Measurements from ENCODE around the gene OBSCN. TPM values are rescaled to one million over a fixed set of nuclear protein-coding genes. Genes with fewer than 3 reads are reported as not detected.
"Not testable (repeated sequence)": the region's sequence is repeated elsewhere in the genome, so short reads cannot be mapped to it uniquely, and the experiment has no call there.

OBSCN gene
- total and polyA plus RNA-seq, 5 donors from 2014 or later: 0.13 to 57.1 (median 1.1) TPM

DNA sequence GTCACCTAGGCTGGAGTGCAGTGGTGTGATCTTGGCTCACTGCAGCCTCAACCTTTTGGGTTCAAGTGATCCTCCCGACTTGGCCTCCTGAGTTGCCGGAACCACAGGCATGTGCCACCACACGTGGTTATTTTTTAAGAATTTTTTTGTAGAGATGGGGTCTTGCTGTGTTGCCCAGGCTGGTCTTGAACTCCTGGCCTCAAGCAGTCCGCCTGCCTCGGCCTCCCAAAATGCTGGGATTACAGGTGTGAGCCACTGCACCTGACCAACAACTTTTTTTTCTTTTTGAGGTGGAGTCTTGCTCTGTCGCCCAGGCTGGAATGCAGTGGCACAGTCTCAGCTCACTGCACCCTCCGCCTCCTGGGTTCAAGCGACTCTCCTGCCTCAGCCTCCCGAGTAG lies 13.3 kb downstream of the OBSCN start:
- not testable (repeated sequence) for H3K4me3 Mint-ChIP-seq; DNase-seq; H3K4me3 ChIP-seq (ENCODE audit: low read depth, low read length); H3K27ac ChIP-seq (ENCODE audit: insufficient read depth, low read length, poor library complexity, severe bottlenecking); H3K27me3 Mint-ChIP-seq; H3K9me3 Mint-ChIP-seq; H3K9me3 ChIP-seq (ENCODE audit: control insufficient read depth in 2 of 2, low read length in 2 of 2); H3K4me1 ChIP-seq (ENCODE audit: control insufficient read depth, insufficient read depth, low read length, poor library complexity, severe bottlenecking); H3K27me3 ChIP-seq (ENCODE audit: control insufficient read depth, insufficient read depth, low read length); H3K27ac Mint-ChIP-seq; ATAC-seq (ENCODE audit: low read depth in 2 of 2); H3K4me1 Mint-ChIP-seq
- H3K36me3 Mint-ChIP-seq: peaks cover 47% of the 10 kb centered on the region
- H3K36me3 ChIP-seq (ENCODE audit: control insufficient read depth, insufficient read depth, low read length): peaks cover 19% of the 10 kb centered on the region

DNA sequence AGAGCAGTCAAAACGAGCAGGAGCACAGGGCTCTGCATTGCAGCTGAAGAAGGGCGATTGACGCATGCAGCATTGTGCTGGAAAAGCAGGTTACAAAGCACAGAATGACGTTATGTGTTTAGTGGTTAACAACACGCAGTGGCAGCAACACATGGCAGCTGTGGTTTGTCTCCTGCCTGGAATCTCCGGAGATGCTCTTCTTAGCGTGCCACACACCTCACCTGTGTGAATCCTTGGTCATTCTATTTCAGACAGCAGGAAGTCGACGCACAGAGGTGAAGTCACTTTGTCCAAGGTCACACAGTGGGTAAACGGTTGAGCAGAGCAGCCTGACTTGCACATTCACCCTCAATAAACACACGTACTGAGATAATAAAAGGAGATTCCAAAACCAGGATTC lies 14.7 kb downstream of the OBSCN start:
- ATAC-seq (ENCODE audit: low read depth in 2 of 2): no peak
- Histone ChIP-seq H3K9me3 (ENCODE audit: control insufficient read depth in 2 of 2, low read length in 2 of 2) (no peaks in the 10 kb centered on the region), H3K27me3 (ENCODE audit: control insufficient read depth, insufficient read depth, low read length) (no peaks in the 10 kb centered on the region), H3K4me1 (ENCODE audit: control insufficient read depth, insufficient read depth, low read length, poor library complexity, severe bottlenecking) (no peaks in the 10 kb centered on the region), H3K36me3 (ENCODE audit: control insufficient read depth, insufficient read depth, low read length) (peaks cover 16% of the 10 kb centered on the region), H3K4me3 (ENCODE audit: low read depth, low read length) (no peak overlapping the region), H3K27ac (ENCODE audit: insufficient read depth, low read length, poor library complexity, severe bottlenecking) (no peak overlapping the region)
- Mint-ChIP-seq H3K4me1 (peaks cover 0 to 3% (median under 1%) of the 10 kb centered on the region in 4 donors), H3K27ac (no peak overlapping the region), H3K4me3 (no peak overlapping the region), H3K36me3 (peaks cover 56% of the 10 kb centered on the region), H3K27me3 (no peaks in the 10 kb centered on the region), H3K9me3 (peaks cover 0 to 4% (median 0%) of the 10 kb centered on the region in 7 donors)
- DNase-seq: no peak

DNA sequence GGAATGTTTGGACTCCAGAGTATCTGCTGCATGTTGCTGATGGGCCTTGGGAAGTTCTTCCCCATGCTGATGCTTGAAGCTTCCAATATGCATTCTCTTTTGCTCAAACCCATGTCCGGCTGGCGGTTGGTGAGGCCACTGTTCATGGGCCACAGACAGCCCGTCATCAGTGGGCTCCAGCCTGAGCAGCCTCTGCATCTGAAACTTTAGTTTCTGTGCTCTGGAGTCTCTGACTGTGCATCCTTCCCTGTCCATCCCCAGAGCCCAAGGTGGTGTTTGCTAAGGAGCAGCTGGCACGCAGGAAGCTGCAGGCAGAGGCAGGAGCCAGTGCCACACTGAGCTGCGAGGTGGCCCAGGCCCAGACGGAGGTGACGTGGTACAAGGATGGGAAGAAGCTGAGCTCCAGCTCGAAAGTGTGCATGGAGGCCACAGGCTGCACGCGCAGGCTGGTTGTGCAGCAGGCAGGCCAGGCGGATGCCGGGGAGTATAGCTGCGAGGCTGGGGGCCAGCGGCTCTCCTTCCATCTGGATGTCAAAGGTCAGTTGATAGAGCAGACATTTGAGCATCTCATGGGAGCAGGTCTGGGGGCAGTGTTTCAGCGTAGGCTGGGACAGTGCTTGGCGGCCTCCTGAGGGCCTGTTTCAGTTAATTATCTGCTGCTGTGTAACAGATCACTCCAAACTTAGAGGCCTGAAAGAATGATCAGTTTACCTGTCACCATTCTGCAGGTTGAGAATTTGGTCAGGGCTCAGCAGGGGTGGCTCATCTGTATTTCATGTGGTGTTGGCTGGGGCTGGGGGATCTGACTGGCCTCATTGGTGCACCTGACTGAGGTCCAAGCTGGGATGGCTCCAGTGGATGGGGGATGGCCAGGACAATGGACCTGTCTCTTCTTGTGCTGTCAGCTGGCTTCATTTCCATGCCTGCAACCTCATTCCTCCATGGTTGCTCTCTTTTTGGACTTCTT lies 16.6 kb downstream of the OBSCN start:
- H3K27me3 Mint-ChIP-seq: no peaks in the 10 kb centered on the region
- Histone ChIP-seq H3K27me3 (ENCODE audit: control insufficient read depth, insufficient read depth, low read length) (no peaks in the 10 kb centered on the region), H3K27ac (ENCODE audit: insufficient read depth, low read length, poor library complexity, severe bottlenecking) (no peak overlapping the region), H3K4me1 (ENCODE audit: control insufficient read depth, insufficient read depth, low read length, poor library complexity, severe bottlenecking) (no peaks in the 10 kb centered on the region), H3K4me3 (ENCODE audit: low read depth, low read length) (no peak overlapping the region), H3K36me3 (ENCODE audit: control insufficient read depth, insufficient read depth, low read length) (peaks cover 16% of the 10 kb centered on the region), H3K9me3 (ENCODE audit: control insufficient read depth in 2 of 2, low read length in 2 of 2) (no peaks in the 10 kb centered on the region)
- H3K4me1 Mint-ChIP-seq: peaks cover 0 to 3% (median 0%) of the 10 kb centered on the region in 4 donors
- H3K9me3 Mint-ChIP-seq: peaks cover 0 to 4% (median 0%) of the 10 kb centered on the region in 7 donors
- no peak overlapping the region for H3K27ac Mint-ChIP-seq
- ATAC-seq (ENCODE audit: low read depth in 2 of 2): no peak
- H3K36me3 Mint-ChIP-seq: peaks cover 62% of the 10 kb centered on the region
- H3K4me3 Mint-ChIP-seq: no peak overlapping the region
- no peak for DNase-seq

DNA sequence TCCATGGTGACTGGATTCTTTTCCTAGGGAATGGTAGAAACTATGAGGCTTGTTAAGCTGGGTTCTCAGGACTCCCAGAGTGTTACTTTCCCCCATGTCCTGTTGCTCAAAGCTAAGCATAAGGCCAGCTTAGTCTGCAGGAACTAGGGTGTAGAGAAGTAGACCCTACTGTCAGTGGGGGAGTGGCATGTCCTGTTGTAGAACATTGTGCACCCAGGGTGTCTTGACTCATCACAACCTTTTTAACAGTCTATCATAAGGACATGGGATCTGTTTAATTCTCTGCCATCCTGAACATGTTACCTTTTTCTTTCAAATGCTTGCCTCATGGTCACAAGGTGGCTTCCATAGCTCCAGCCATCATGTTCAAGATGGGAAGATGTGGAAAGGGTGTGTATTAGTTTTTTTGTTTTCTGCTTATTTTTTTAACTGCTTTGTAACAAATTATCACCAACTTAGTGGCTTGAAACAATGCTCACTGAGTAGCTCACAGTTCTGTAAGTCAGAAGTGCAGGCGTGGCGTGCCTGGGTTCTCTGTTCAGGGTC lies 17.4 kb downstream of the OBSCN start:
- no peaks in the 10 kb centered on the region for H3K4me1 ChIP-seq (ENCODE audit: control insufficient read depth, insufficient read depth, low read length, poor library complexity, severe bottlenecking)
- Mint-ChIP-seq H3K36me3 (peaks cover 68% of the 10 kb centered on the region), H3K4me1 (no peaks in the 10 kb centered on the region), H3K27ac (no peak overlapping the region), H3K27me3 (no peaks in the 10 kb centered on the region), H3K9me3 (peaks cover 0 to 4% (median 0%) of the 10 kb centered on the region in 7 donors), H3K4me3 (no peak overlapping the region)
- no peaks in the 10 kb centered on the region for H3K9me3 ChIP-seq (ENCODE audit: control insufficient read depth in 2 of 2, low read length in 2 of 2)
- no peak for DNase-seq
- no peak for ATAC-seq (ENCODE audit: low read depth in 2 of 2)
- H3K27me3 ChIP-seq (ENCODE audit: control insufficient read depth, insufficient read depth, low read length): no peaks in the 10 kb centered on the region
- H3K36me3 ChIP-seq (ENCODE audit: control insufficient read depth, insufficient read depth, low read length): peaks cover 16% of the 10 kb centered on the region
- no peak overlapping the region for H3K4me3 ChIP-seq (ENCODE audit: low read depth, low read length)
- no peak overlapping the region for H3K27ac ChIP-seq (ENCODE audit: insufficient read depth, low read length, poor library complexity, severe bottlenecking)

DNA sequence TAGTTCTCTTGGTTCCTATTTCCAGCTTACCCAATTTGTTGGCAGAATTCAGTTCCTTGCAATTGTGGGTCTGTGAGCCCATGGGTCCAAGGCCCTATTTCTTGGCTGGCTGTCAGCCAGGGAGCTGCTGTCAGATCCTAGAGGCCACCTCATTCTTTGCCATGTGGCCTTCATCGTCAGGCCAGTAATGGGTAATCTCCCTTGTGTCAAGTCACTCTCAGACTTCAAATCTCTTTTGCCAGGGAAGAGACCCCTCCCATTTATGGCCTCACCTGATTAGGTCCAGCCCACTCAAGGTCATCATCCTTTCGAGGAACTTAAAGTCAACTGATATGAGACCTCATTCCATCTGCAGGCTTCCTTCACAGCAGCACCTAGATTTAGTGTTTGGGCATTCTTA lies 17.9 kb downstream of the OBSCN start:
- no peaks in the 10 kb centered on the region for H3K9me3 ChIP-seq (ENCODE audit: control insufficient read depth in 2 of 2, low read length in 2 of 2)
- peaks cover 73% of the 10 kb centered on the region for H3K36me3 Mint-ChIP-seq
- DNase-seq (no peak), ATAC-seq (ENCODE audit: low read depth in 2 of 2) (no peak)
- H3K27ac Mint-ChIP-seq: no peak overlapping the region
- no peaks in the 10 kb centered on the region for H3K27me3 ChIP-seq (ENCODE audit: control insufficient read depth, insufficient read depth, low read length)
- no peaks in the 10 kb centered on the region for H3K4me1 ChIP-seq (ENCODE audit: control insufficient read depth, insufficient read depth, low read length, poor library complexity, severe bottlenecking)
- H3K4me1 Mint-ChIP-seq: no peaks in the 10 kb centered on the region
- H3K36me3 ChIP-seq (ENCODE audit: control insufficient read depth, insufficient read depth, low read length): peaks cover 16% of the 10 kb centered on the region
- H3K9me3 Mint-ChIP-seq: peaks cover 0 to 4% (median 0%) of the 10 kb centered on the region in 7 donors
- H3K27me3 Mint-ChIP-seq: no peaks in the 10 kb centered on the region
- no peak overlapping the region for H3K27ac ChIP-seq (ENCODE audit: insufficient read depth, low read length, poor library complexity, severe bottlenecking)
- H3K4me3 Mint-ChIP-seq: no peak overlapping the region
- no peak overlapping the region for H3K4me3 ChIP-seq (ENCODE audit: low read depth, low read length)

DNA sequence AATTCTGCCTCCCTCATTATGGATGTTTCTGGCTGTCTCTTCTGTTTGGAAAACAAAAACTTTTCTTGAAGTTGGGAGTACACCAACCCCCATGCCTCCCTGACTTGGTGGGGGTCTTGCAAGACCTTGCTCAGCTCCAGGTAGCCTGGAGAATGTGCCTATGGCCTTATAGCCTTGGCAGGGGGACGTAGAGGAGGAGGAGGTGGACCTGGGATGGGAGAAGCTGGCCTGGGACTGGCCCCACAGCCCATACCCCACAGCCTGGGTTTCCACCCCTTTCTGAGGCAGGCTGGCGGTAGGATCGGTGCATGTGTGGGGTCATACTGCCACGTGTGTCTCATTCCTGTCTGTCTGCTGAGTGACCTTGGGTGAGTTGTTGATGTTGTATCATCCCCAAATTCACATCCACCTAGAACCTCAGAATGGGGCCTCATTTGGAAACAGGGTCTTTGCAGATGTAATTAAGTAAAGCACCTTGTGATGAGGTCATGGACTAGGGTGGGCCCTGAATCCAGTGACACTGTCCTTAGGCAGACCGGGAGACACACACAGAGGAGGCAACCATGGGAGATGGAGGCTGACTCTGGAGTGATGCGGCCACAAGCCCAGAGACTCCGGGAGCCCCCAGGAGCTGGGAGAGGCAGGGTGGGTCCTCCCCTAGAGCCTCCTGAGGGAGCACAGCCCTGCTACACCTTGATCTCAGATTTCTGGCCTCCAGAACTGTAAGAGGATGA lies 18.5 kb downstream of the OBSCN start:
- Histone ChIP-seq H3K4me3 (ENCODE audit: low read depth, low read length) (no peak overlapping the region), H3K27ac (ENCODE audit: insufficient read depth, low read length, poor library complexity, severe bottlenecking) (no peak overlapping the region), H3K36me3 (ENCODE audit: control insufficient read depth, insufficient read depth, low read length) (peaks cover 16% of the 10 kb centered on the region), H3K27me3 (ENCODE audit: control insufficient read depth, insufficient read depth, low read length) (no peaks in the 10 kb centered on the region), H3K4me1 (ENCODE audit: control insufficient read depth, insufficient read depth, low read length, poor library complexity, severe bottlenecking) (no peaks in the 10 kb centered on the region), H3K9me3 (ENCODE audit: control insufficient read depth in 2 of 2, low read length in 2 of 2) (no peaks in the 10 kb centered on the region)
- Mint-ChIP-seq H3K4me3 (no peak overlapping the region), H3K9me3 (peaks cover 0 to 4% (median 0%) of the 10 kb centered on the region in 7 donors), H3K27me3 (no peaks in the 10 kb centered on the region), H3K27ac (no peak overlapping the region), H3K4me1 (peaks cover 0 to under 1% (median 0%) of the 10 kb centered on the region in 4 donors), H3K36me3 (peaks cover 75% of the 10 kb centered on the region)
- DNase-seq (no peak), ATAC-seq (ENCODE audit: low read depth in 2 of 2) (no peak)

DNA sequence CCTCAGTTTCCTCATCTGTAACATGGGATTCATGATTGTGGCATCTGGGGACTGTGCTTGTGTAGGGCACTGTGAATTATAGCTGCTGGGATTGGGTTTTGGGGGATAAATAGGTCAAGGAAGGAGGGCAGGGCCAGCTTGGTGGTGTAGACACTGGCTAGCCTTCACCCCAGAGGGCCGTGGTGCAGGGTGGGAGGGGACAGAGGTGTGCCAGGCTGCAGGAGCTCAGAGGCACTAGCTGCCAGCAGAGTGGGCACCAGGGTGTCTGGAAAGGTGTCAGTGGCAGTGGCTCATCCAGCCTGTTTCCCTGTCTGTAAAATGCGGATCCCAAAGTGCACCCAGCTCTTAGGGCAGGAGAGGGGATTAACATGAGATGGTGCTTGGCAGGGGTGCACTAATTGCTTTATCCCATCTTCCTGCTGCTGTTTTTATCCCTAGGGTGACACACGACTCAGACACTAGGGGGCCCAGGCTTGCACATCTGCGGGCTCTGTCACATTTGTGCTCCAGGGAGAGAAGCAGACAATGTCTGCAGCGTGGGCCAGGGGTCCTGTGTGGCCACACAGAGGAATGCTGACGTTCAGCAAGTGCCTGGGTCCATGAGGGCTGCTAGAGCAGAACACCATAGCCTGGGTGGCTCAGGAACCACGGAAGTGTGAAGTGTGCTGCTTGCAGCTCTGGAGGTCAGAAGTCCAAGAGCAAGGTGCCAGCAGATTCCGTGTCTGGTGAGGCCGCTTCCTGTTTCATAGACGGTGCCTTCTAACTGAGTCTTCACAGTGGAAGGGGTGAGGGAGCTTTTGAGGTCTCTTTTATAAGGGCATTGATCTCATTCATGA lies 19.3 kb downstream of the OBSCN start:
- peaks cover 82% of the 10 kb centered on the region for H3K36me3 Mint-ChIP-seq

More for the DNA sequence above, 19.3 kb downstream of the OBSCN start:
- peaks cover 17% of the 10 kb centered on the region for H3K36me3 ChIP-seq (ENCODE audit: control insufficient read depth, insufficient read depth, low read length)
- Mint-ChIP-seq H3K4me3 (no peak overlapping the region), H3K4me1 (peaks cover 0 to 4% (median 0%) of the 10 kb centered on the region in 4 donors), H3K27me3 (no peaks in the 10 kb centered on the region), H3K27ac (no peak overlapping the region), H3K9me3 (peaks cover 0 to 4% (median 0%) of the 10 kb centered on the region in 7 donors)
- H3K4me1 ChIP-seq (ENCODE audit: control insufficient read depth, insufficient read depth, low read length, poor library complexity, severe bottlenecking): no peaks in the 10 kb centered on the region
- H3K27ac ChIP-seq (ENCODE audit: insufficient read depth, low read length, poor library complexity, severe bottlenecking): no peak overlapping the region
- no peaks in the 10 kb centered on the region for H3K9me3 ChIP-seq (ENCODE audit: control insufficient read depth in 2 of 2, low read length in 2 of 2)
- no peak overlapping the region for H3K4me3 ChIP-seq (ENCODE audit: low read depth, low read length)
- DNase-seq (no peak), ATAC-seq (ENCODE audit: low read depth in 2 of 2) (no peak)
- H3K27me3 ChIP-seq (ENCODE audit: control insufficient read depth, insufficient read depth, low read length): no peaks in the 10 kb centered on the region

All from CD4-positive, CD25-positive, alpha-beta regulatory T cell (primary cell).